Regular cardiac myocyte (primary cell): Measurements from ENCODE around the gene TET2. TPM values are rescaled to one million over a fixed set of nuclear protein-coding genes. Genes with fewer than 3 reads are reported as not detected.

ENCODE experiments used
- total RNA-seq: library from RNA; depleted of rRNA; stranded (reverse); fragments of >200 nt; gene quantifications from 2 replicates; pipeline ENCODE4 v1.2.3, GENCODE V29; 2014

The TET2 gene
- 5.4 and 8.5 TPM in 2 replicates for total RNA-seq

GRCh38 chr4:105146276-105147015 lies at the start of gene TET2:
Gene TET2 (plus strand): TSS chr4:105146876. CDS start chr4:105233943, 87,067 bp downstream.

